ENCODE results near the gene NT5C. TPM values are rescaled to one million over a fixed set of nuclear protein-coding genes. Genes with fewer than 3 reads are reported as not detected.
A peak's percentile ranks its signal among the peaks of the same experiment; 100 is the strongest.
"Not testable (repeated sequence)": the region's sequence is repeated elsewhere in the genome, so short reads cannot be mapped to it uniquely, and the experiment has no call there.

NT5C gene
- total and polyA plus RNA-seq, 4 donors = 64.4 to 96.3 (median 78.3) TPM

DNA sequence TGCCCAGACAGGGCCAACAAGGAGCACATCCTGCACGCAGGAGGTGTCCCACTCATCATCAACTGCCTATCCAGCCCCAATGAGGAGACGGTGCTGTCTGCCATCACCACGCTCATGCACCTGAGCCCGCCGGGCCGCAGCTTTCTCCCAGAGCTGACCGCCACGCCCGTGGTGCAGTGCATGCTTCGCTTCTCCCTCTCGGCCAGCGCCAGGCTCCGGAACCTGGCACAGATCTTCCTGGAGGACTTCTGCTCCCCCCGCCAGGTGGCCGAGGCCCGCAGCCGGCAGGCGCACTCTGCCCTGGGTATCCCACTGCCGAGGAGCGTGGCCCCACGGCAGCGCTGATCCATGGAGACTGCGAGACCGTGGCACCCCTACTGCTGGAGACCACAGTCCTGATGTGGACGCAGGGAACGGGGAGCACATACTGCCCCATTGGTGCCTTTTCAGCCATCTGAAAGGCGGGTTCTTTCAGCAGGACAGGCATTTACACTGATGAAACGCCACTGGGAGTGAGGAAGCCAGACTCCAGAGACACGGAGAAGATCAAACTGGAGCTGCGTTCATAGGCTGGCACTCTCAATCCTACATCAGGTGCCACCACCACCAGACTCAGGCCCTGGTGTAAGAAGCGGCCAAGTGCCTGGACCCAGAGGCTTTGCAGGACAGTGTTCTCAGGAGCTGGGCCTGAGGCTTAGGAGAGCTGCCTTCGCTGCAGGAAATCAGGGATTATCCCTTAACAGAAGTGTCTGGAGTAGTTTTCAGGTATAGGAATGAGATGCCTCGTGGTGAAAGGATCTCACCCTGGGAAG lies 2.6 kb downstream of the NT5C start:
- Histone ChIP-seq H3K9ac (ENCODE audit: insufficient read depth in 1 of 2, low read length in 2 of 2) (no peak overlapping the region), H3K4me1 (ENCODE audit: control insufficient read depth in 5 of 5, insufficient read depth in 5 of 5, low read length in 5 of 5) (peaks cover 0 to 20% (median 2%) of the 10 kb centered on the region in 5 donors), H3K27ac (ENCODE audit: low read depth in 1 of 2, low read length in 1 of 2) (no peak overlapping the region), H3K4me3 (no peak overlapping the region), H3K36me3 (ENCODE audit: control insufficient read depth in 4 of 4, insufficient read depth in 4 of 4, low read length in 4 of 4) (peaks cover 0 to 15% (median 7%) of the 10 kb centered on the region in 4 donors), H3K27me3 (ENCODE audit: control insufficient read depth in 3 of 3, insufficient read depth in 3 of 3, low read length in 2 of 3) (no peaks in the 10 kb centered on the region), H3K9me3 (ENCODE audit: control insufficient read depth in 4 of 4, insufficient read depth in 3 of 4, low read length in 3 of 4) (no peaks in the 10 kb centered on the region)
- WGBS, 2 donors = 91 to 92% methylated on average over 33 of the region's 33 CpGs
- DNase-seq (no peak), ATAC-seq (ENCODE audit: insufficient read depth, low FRiP score) (no peak)
- TF ChIP-seq, protein P1, sequence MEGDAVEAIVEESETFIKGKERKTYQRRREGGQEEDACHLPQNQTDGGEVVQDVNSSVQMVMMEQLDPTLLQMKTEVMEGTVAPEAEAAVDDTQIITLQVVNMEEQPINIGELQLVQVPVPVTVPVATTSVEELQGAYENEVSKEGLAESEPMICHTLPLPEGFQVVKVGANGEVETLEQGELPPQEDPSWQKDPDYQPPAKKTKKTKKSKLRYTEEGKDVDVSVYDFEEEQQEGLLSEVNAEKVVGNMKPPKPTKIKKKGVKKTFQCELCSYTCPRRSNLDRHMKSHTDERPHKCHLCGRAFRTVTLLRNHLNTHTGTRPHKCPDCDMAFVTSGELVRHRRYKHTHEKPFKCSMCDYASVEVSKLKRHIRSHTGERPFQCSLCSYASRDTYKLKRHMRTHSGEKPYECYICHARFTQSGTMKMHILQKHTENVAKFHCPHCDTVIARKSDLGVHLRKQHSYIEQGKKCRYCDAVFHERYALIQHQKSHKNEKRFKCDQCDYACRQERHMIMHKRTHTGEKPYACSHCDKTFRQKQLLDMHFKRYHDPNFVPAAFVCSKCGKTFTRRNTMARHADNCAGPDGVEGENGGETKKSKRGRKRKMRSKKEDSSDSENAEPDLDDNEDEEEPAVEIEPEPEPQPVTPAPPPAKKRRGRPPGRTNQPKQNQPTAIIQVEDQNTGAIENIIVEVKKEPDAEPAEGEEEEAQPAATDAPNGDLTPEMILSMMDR (IDR thresholded peaks at IDR 0.05; ENCODE audit: control extremely low read depth, extremely low read depth) = no peak

DNA sequence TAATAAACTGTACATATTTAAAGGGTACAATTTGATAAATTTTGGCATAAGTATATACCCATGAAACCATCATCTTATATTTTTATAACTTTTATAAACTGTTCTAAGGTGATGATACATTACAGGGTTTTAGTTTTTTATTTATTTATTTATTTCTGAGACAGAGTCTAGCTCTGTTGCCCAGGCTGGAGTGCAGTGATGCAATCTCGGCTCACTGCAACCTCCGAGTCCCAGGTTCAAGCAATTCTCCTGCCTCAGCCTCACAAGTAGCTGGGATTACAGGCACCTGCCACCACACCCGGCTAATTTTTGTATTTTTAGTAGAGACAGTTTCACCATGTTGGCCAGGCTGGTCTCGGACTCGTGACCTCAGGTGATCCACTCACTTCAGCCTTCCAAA lies 3.6 kb downstream of the NT5C start:
- Histone ChIP-seq H3K36me3 (ENCODE audit: control insufficient read depth in 4 of 4, insufficient read depth in 4 of 4, low read length in 4 of 4) (peaks cover 0 to 15% (median 7%) of the 10 kb centered on the region in 4 donors), H3K4me1 (ENCODE audit: control insufficient read depth in 5 of 5, insufficient read depth in 5 of 5, low read length in 5 of 5) (peaks cover 0 to 22% (median 2%) of the 10 kb centered on the region in 5 donors)
- not testable (repeated sequence) for H3K27me3 ChIP-seq (ENCODE audit: control insufficient read depth in 3 of 3, insufficient read depth in 3 of 3, low read length in 2 of 3); H3K9ac ChIP-seq (ENCODE audit: insufficient read depth in 1 of 2, low read length in 2 of 2); H3K4me3 ChIP-seq; ATAC-seq (ENCODE audit: insufficient read depth, low FRiP score); H3K27ac ChIP-seq (ENCODE audit: low read depth in 1 of 2, low read length in 1 of 2); H3K9me3 ChIP-seq (ENCODE audit: control insufficient read depth in 4 of 4, insufficient read depth in 3 of 4, low read length in 3 of 4); DNase-seq
- WGBS, 2 donors = 86 to 91% methylated on average over 5 of the region's 5 CpGs

DNA sequence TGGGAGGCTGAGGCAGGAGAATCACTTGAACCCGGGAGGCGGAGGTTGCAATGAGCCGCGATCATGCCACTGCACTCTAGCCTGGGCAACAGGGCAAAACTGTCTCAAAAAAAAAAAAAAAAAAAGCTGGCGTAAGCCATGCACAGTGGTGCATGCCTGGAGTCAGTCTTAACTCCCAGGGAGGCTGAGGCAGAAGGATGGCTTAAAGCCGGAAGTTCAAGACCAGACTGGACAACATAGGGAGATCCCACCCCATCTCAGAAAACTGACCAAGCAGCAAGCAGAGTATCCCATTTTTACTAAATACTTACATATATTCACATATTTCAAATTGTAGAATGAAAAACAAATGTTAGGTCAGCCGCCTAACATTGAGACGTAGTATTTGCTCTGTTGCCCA lies 4.6 kb downstream of the NT5C start:
- Histone ChIP-seq H3K9ac (ENCODE audit: insufficient read depth in 1 of 2, low read length in 2 of 2) (no peak overlapping the region), H3K27ac (ENCODE audit: low read depth in 1 of 2, low read length in 1 of 2) (no peak overlapping the region), H3K4me1 (ENCODE audit: control insufficient read depth in 5 of 5, insufficient read depth in 5 of 5, low read length in 5 of 5) (peaks cover 0 to 22% (median 2%) of the 10 kb centered on the region in 5 donors), H3K4me3 (no peak overlapping the region), H3K27me3 (ENCODE audit: control insufficient read depth in 3 of 3, insufficient read depth in 3 of 3, low read length in 2 of 3) (no peaks in the 10 kb centered on the region), H3K36me3 (ENCODE audit: control insufficient read depth in 4 of 4, insufficient read depth in 4 of 4, low read length in 4 of 4) (peaks cover 0 to 15% (median 7%) of the 10 kb centered on the region in 4 donors), H3K9me3 (ENCODE audit: control insufficient read depth in 4 of 4, insufficient read depth in 3 of 4, low read length in 3 of 4) (no peaks in the 10 kb centered on the region)
- TF ChIP-seq, protein P1 (IDR thresholded peaks at IDR 0.05; ENCODE audit: control extremely low read depth, extremely low read depth) = no peak
- DNase-seq (no peak), ATAC-seq (ENCODE audit: insufficient read depth, low FRiP score) (no peak)
- 85 to 93% methylated on average over 8 of the region's 8 CpGs for WGBS, 2 donors

DNA sequence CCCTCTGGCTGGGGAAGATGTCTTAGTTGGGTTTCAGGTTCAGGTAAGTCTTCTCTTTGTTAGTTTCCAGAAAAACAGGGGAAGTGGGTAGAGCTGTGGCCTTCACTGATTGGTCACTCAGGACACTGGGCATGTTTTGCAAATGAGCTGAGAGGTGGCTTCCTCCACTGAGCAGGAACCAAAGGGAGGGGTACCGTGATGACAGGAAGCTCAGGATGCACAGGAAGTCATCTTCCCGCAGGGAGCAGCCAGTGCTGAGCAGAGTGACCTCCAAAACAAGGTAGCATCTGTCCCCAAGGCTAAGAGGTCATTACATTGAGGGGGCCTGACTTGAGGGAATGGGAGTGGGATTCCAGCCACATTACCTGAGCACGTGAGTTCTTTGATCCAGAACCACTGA lies 5.6 kb downstream of the NT5C start:
- H3K27me3 ChIP-seq (ENCODE audit: control insufficient read depth in 3 of 3, insufficient read depth in 3 of 3, low read length in 2 of 3) = no peaks in the 10 kb centered on the region
- ATAC-seq (ENCODE audit: insufficient read depth, low FRiP score) = no peak
- no peaks in the 10 kb centered on the region for H3K9me3 ChIP-seq (ENCODE audit: control insufficient read depth in 4 of 4, insufficient read depth in 3 of 4, low read length in 3 of 4)
- peaks cover 0 to 15% (median 9%) of the 10 kb centered on the region in 4 donors for H3K36me3 ChIP-seq (ENCODE audit: control insufficient read depth in 4 of 4, insufficient read depth in 4 of 4, low read length in 4 of 4)
- H3K4me3 ChIP-seq = no peak overlapping the region
- DNase-seq = no peak
- peak overlapping the region in 1 of 2 donors; percentile 34 for H3K27ac ChIP-seq (ENCODE audit: low read depth in 1 of 2, low read length in 1 of 2)
- H3K9ac ChIP-seq (ENCODE audit: insufficient read depth in 1 of 2, low read length in 2 of 2) = no peak overlapping the region
- TF ChIP-seq, protein P1 (IDR thresholded peaks at IDR 0.05; ENCODE audit: control extremely low read depth, extremely low read depth) = no peak
- 33 to 46% methylated on average over 3 of the region's 3 CpGs for WGBS, 2 donors
- peaks cover 0 to 22% (median 2%) of the 10 kb centered on the region in 5 donors for H3K4me1 ChIP-seq (ENCODE audit: control insufficient read depth in 5 of 5, insufficient read depth in 5 of 5, low read length in 5 of 5)
